WTC11 (cell line): Measurements from ENCODE around the gene KNDC1. TPM values are rescaled to one million over a fixed set of nuclear protein-coding genes. Genes with fewer than 3 reads are reported as not detected.

Source experiments
- ATAC-seq: fragments of 200-7000 bp; cut with Tn5 transposase; 2 replicates; pipeline ENCODE4 v1.10.0; 2021; ENCODE audit warnings: mild to moderate bottlenecking, moderate library complexity
- CTCF ChIA-PET: fragments of 300-600 bp; sonication (Branson Sonifier 250); formaldehyde crosslinking; loops from one replicate; lab custom pipeline; 2021; ENCODE audit warnings: antibody characterized with exemption; lab: Charles Lee
- POLR2A ChIA-PET: fragments of 350-600 bp; sonication (Branson Sonifier 250); formaldehyde crosslinking; loops from one replicate; lab custom pipeline; 2021; ENCODE audit warnings: antibody characterized with exemption; lab: Charles Lee
- DNase-seq: peaks from one replicate; pipeline ENCODE4 v3.0.0; 2021; ENCODE audit warnings: low spot score
- H3K27ac Mint-ChIP-seq: 2 replicates; pipeline ENCODE4 v1.8.0; 2021; ENCODE audit warnings: mixed read lengths
- H3K27me3 Mint-ChIP-seq: 2 replicates; pipeline ENCODE4 v1.8.0; 2021; ENCODE audit warnings: low read depth, mild to moderate bottlenecking, moderate library complexity, mixed read lengths
- H3K36me3 Mint-ChIP-seq: 2 replicates; pipeline ENCODE4 v1.8.0; 2021; ENCODE audit warnings: mixed read lengths
- H3K4me1 Mint-ChIP-seq: 2 replicates; pipeline ENCODE4 v1.8.0; 2022; ENCODE audit warnings: mixed read lengths
- H3K4me3 Mint-ChIP-seq: 2 replicates; pipeline ENCODE4 v1.8.0; 2021; ENCODE audit warnings: mild to moderate bottlenecking, moderate library complexity, mixed read lengths
- H3K9me3 Mint-ChIP-seq: 2 replicates; pipeline ENCODE4 v1.8.0; 2021; ENCODE audit warnings: mixed read lengths
- AR ChIP-seq: fragments of 250-450 bp; sonication (Bioruptor Pico); IDR thresholded peaks from 2 replicates; pipeline ENCODE4 v1.9.0; 2021; ENCODE audit warnings: mild to moderate bottlenecking
- ATF3 ChIP-seq: sonication (generic); formaldehyde crosslinking; conservative IDR thresholded peaks from 2 replicates; pipeline ENCODE4 v1.8.1; 2022; ENCODE audit warnings: mild to moderate bottlenecking, missing genetic modification reagents
- ATF6 ChIP-seq: sonication (generic); formaldehyde crosslinking; IDR thresholded peaks from 2 replicates; pipeline ENCODE4 v1.8.1; 2023; ENCODE audit warnings: mild to moderate bottlenecking, missing genetic modification reagents
- ELF4 ChIP-seq: sonication (generic); formaldehyde crosslinking; IDR thresholded peaks from 2 replicates; pipeline ENCODE4 v1.8.1; 2022; ENCODE audit warnings: low read depth, mild to moderate bottlenecking, moderate library complexity, missing genetic modification reagents
- EMX1 ChIP-seq: fragments of 250-450 bp; sonication (Bioruptor Pico); IDR thresholded peaks from 2 replicates; pipeline ENCODE4 v1.8.0; 2021; ENCODE audit warnings: mild to moderate bottlenecking
- FOXP4 ChIP-seq: sonication (generic); formaldehyde crosslinking; IDR thresholded peaks from 2 replicates; pipeline ENCODE4 v1.8.0; 2022; ENCODE audit warnings: mild to moderate bottlenecking, missing genetic modification reagents
- GABPB1 ChIP-seq: sonication (generic); formaldehyde crosslinking; IDR thresholded peaks from 2 replicates; pipeline ENCODE4 v1.8.1; 2023; ENCODE audit warnings: mild to moderate bottlenecking, missing genetic modification reagents
- MLX ChIP-seq: sonication (generic); formaldehyde crosslinking; IDR thresholded peaks from 2 replicates; pipeline ENCODE4 v1.8.1; 2023; ENCODE audit warnings: mild to moderate bottlenecking, missing genetic modification reagents, moderate library complexity
- MXD4 ChIP-seq: fragments of 250-450 bp; sonication (Bioruptor Pico); IDR thresholded peaks from 2 replicates; pipeline ENCODE4 v1.8.0; 2021; ENCODE audit warnings: mild to moderate bottlenecking, moderate library complexity, borderline replicate concordance
- MYBL2 ChIP-seq: sonication (generic); formaldehyde crosslinking; IDR thresholded peaks from 2 replicates; pipeline ENCODE4 v1.8.1; 2023; ENCODE audit warnings: mild to moderate bottlenecking, moderate library complexity, missing genetic modification reagents
- NFYB ChIP-seq: sonication (generic); formaldehyde crosslinking; conservative IDR thresholded peaks from 2 replicates; pipeline ENCODE4 v1.8.0; 2022; ENCODE audit warnings: low read depth, missing genetic modification reagents
- NR3C1 ChIP-seq: sonication (generic); formaldehyde crosslinking; conservative IDR thresholded peaks from 2 replicates; pipeline ENCODE4 v1.8.1; 2023; ENCODE audit warnings: low read depth, mild to moderate bottlenecking, missing genetic modification reagents
- PRDM15 ChIP-seq: sonication (generic); formaldehyde crosslinking; IDR thresholded peaks from 2 replicates; pipeline ENCODE4 v1.8.0; 2022; ENCODE audit warnings: missing genetic modification reagents
- PREB ChIP-seq: sonication (generic); formaldehyde crosslinking; IDR thresholded peaks from 2 replicates; pipeline ENCODE4 v1.8.1; 2022; ENCODE audit warnings: mild to moderate bottlenecking, missing genetic modification reagents, moderate library complexity, borderline replicate concordance
- SP1 ChIP-seq: sonication (generic); formaldehyde crosslinking; conservative IDR thresholded peaks from 2 replicates; pipeline ENCODE4 v1.8.1; 2022; ENCODE audit warnings: missing genetic modification reagents
- TEAD4 ChIP-seq: sonication (generic); formaldehyde crosslinking; IDR thresholded peaks from 2 replicates; pipeline ENCODE4 v1.8.0; 2022; ENCODE audit warnings: mild to moderate bottlenecking, missing genetic modification reagents
- TP53 ChIP-seq: sonication (generic); formaldehyde crosslinking; IDR thresholded peaks from 2 replicates; pipeline ENCODE4 v1.8.1; 2023; ENCODE audit warnings: mild to moderate bottlenecking, missing genetic modification reagents
- ZNF281 ChIP-seq: sonication (generic); formaldehyde crosslinking; IDR thresholded peaks from 2 replicates; pipeline ENCODE4 v1.8.0; 2023; ENCODE audit warnings: mild to moderate bottlenecking, missing genetic modification reagents
- ZSCAN18 ChIP-seq: fragments of 250-450 bp; sonication (Bioruptor Pico); IDR thresholded peaks from 2 replicates; pipeline ENCODE4 v2.1.2; 2022; ENCODE audit warnings: mild to moderate bottlenecking, moderate library complexity
- total RNA-seq: library from RNA; stranded (reverse); gene quantifications from 3 replicates; pipeline ENCODE4 v1.2.3, GENCODE V29; 2021

The KNDC1 gene
- total RNA-seq, 1 experiment from 2014 or later = 26.6 TPM

GRCh38 chr10:133252223-133252552 is 92.2 kb downstream of the KNDC1 start (continued):
- TF ChIP-seq FOXP4 (CRISPR knock-in tag) = no peak
- no peak for TF ChIP-seq NR3C1
- no peak for TF ChIP-seq ELF4 (CRISPR knock-in tag)
- TF ChIP-seq PREB (CRISPR knock-in tag) = no peak
- no peak for TF ChIP-seq MYBL2 (CRISPR knock-in tag)
- no peak for TF ChIP-seq ATF6 (CRISPR knock-in tag)
- TF ChIP-seq MXD4 = no peak
- TF ChIP-seq SP1 = no peak
- no peak for TF ChIP-seq ZSCAN18 (CRISPR knock-in tag)
- TF ChIP-seq NFYB (CRISPR knock-in tag) = no peak
- TF ChIP-seq PRDM15 (CRISPR knock-in tag) = no peak

GRCh38 chr10:133253361-133253955 is 93.4 kb downstream of the KNDC1 start:
- DNase-seq = no peak
- ATAC-seq = no peak
- ChIA-PET CTCF (no interaction called here), POLR2A (no interaction called here)
- no peak overlapping the region for H3K4me3 Mint-ChIP-seq
- H3K27me3 Mint-ChIP-seq = no peaks in the 10 kb centered on the region; the same call in 1 of the 2 replicates
- no peaks in the 10 kb centered on the region for H3K9me3 Mint-ChIP-seq
- peaks cover 9% of the 10 kb centered on the region for H3K4me1 Mint-ChIP-seq
- H3K27ac Mint-ChIP-seq = no peak overlapping the region
- H3K36me3 Mint-ChIP-seq = no peaks in the 10 kb centered on the region
- TF ChIP-seq AR (CRISPR knock-in tag) (no peak), ZNF281 (CRISPR knock-in tag) (no peak), ATF3 (CRISPR knock-in tag) (no peak), EMX1 (CRISPR knock-in tag) (no peak), TP53 (no peak), MLX (no peak), NR3C1 (no peak), TEAD4 (no peak), GABPB1 (no peak), MYBL2 (CRISPR knock-in tag) (no peak)
